ENCODE measurements around the gene BTBD1.
"Not testable (repeated sequence)": the region's sequence is repeated elsewhere in the genome, so short reads cannot be mapped to it uniquely, and the experiment has no call there.

The BTBD1 gene

GRCh38 chr15:83100097-83100646 lies 33.1 kb upstream of the BTBD1 start:
- TF ChIP-seq CTCF (IDR thresholded peaks at IDR 0.05; ENCODE audit: insufficient read depth, low read length, missing control alignments): no peak
- POLR2A ChIA-PET: no interaction called here
- CTCF ChIA-PET: no interaction called here
- H3K4me3 ChIP-seq (ENCODE audit: low read depth, low read length): no peak overlapping the region
- DNase-seq (ENCODE audit: low read depth, low spot score): no peak

GRCh38 chr15:83099290-83099689 lies 32.2 kb upstream of the BTBD1 start:
- CTCF ChIA-PET: no interaction called here
- no peak overlapping the region for H3K4me3 ChIP-seq (ENCODE audit: low read depth, low read length)
- no peak for TF ChIP-seq CTCF (IDR thresholded peaks at IDR 0.05; ENCODE audit: insufficient read depth, low read length, missing control alignments)
- POLR2A ChIA-PET: no interaction called here
- no peak for DNase-seq (ENCODE audit: low read depth, low spot score)

GRCh38 chr15:83098079-83098478 lies 31.0 kb upstream of the BTBD1 start:
- POLR2A ChIA-PET: no interaction called here
- CTCF ChIA-PET: no interaction called here
- TF ChIP-seq CTCF (IDR thresholded peaks at IDR 0.05; ENCODE audit: insufficient read depth, low read length, missing control alignments): no peak
- no peak for DNase-seq (ENCODE audit: low read depth, low spot score)
- no peak overlapping the region for H3K4me3 ChIP-seq (ENCODE audit: low read depth, low read length)

GRCh38 chr15:83094583-83094982 lies 27.5 kb upstream of the BTBD1 start:
- ChIA-PET POLR2A (no interaction called here), CTCF (no interaction called here)
- no peak for DNase-seq (ENCODE audit: low read depth, low spot score)
- no peak for TF ChIP-seq CTCF (IDR thresholded peaks at IDR 0.05; ENCODE audit: insufficient read depth, low read length, missing control alignments)
- no peak overlapping the region for H3K4me3 ChIP-seq (ENCODE audit: low read depth, low read length)

GRCh38 chr15:83092309-83092976 lies 25.4 kb upstream of the BTBD1 start:
- no peak for TF ChIP-seq CTCF (IDR thresholded peaks at IDR 0.05; ENCODE audit: insufficient read depth, low read length, missing control alignments)
- H3K4me3 ChIP-seq (ENCODE audit: low read depth, low read length): no peak overlapping the region
- POLR2A ChIA-PET: no interaction called here
- CTCF ChIA-PET: no interaction called here
- DNase-seq (ENCODE audit: low read depth, low spot score): no peak

GRCh38 chr15:83091965-83092308 lies 24.9 kb upstream of the BTBD1 start:
- POLR2A ChIA-PET; CTCF ChIA-PET; DNase-seq (ENCODE audit: low read depth, low spot score): not testable (repeated sequence)

GRCh38 chr15:83090465-83090864 lies 23.4 kb upstream of the BTBD1 start:
- TF ChIP-seq CTCF (IDR thresholded peaks at IDR 0.05; ENCODE audit: insufficient read depth, low read length, missing control alignments): no peak
- CTCF ChIA-PET: no interaction called here
- POLR2A ChIA-PET: no interaction called here
- DNase-seq (ENCODE audit: low read depth, low spot score): no peak
- no peak overlapping the region for H3K4me3 ChIP-seq (ENCODE audit: low read depth, low read length)

More at GRCh38 chr15:83091965-83092308, 24.9 kb upstream of the BTBD1 start:
- H3K4me3 ChIP-seq (ENCODE audit: low read depth, low read length): not testable (repeated sequence)

Measured in AG04449 (cell line).